ENCODE measurements around the gene CHRDL2. TPM values are rescaled to one million over a fixed set of nuclear protein-coding genes. Genes with fewer than 3 reads are reported as not detected.

CHRDL2 gene
- total RNA-seq, 1 experiment from 2014 or later = not detected

DNA sequence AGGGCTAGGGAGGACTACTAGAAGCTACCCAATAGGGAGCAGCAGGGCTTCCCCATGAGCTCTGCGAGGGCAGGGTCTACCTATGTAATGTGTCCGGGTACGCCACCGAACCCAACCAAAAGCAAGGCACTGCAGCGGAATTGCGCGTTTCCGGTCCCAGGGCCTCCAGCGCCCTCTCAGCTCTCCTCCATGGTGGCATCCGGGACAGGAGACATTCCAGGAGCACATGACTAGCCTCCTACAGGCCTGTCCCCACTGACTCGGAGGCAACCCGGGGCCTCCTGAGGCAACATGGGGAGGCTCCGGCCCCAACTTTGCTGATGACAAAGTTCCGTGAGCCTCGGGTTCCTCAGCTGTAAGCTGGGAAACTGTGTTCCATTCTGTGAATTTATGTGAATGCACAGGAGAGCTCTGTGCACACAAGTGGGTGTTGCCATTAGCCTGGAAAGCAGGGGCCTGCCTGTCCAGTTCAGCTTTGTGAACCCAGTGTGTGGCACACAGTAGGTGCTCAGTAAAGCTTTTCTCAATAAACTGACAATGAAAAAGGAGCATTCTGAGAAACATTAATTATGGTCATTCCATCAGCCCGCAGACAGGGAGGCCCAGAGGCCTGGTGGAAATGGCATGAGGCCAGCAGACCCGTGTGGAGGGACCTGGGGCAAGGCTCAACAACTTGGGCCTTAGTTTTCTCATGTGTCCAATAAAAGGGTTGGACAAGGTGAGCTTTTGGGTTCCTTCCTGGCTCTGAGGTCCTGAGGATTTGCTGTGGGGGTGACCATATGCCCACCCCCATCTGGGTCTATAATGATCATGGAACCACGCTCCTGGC, 50.3 kb downstream of the CHRDL2 start:
- ChIA-PET POLR2A (no interaction called here), CTCF (interaction anchor here (0.9 to 1.0 kb wide), 2 partner anchors 21 to 22 kb away, joined by 3 to 4 read pairs; no protein-coding TSS in a partner anchor), RAD21 (ENCODE audit: low non-redundant PET in 1 of 2, low total read pairs in 2 of 2, uncharacterized antibody in 2 of 2, unreplicated experiment in 2 of 2) (interaction anchor here in 1 of 2 experiments (0.6 kb wide), 1 partner anchor 110 kb away, joined by 4 read pairs; no protein-coding TSS in a partner anchor)
- H3K9me3 ChIP-seq (ENCODE audit: control insufficient read depth in 1 of 2, insufficient read depth in 1 of 2, low read depth in 1 of 2, low read length in 2 of 2) = no peaks in the 10 kb centered on the region
- intact Hi-C loops (cut with micrococcal nuclease) = no loop called here
- no peaks in the 10 kb centered on the region for H4K20me1 ChIP-seq (ENCODE audit: insufficient read depth)
- no peak for ATAC-seq
- no peak overlapping the region for H3K9ac ChIP-seq (ENCODE audit: low read length)
- TF ChIP-seq, protein P1, sequence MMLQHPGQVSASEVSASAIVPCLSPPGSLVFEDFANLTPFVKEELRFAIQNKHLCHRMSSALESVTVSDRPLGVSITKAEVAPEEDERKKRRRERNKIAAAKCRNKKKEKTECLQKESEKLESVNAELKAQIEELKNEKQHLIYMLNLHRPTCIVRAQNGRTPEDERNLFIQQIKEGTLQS (IDR thresholded peaks at IDR 0.05) = no peak
- TF ChIP-seq, protein P2, sequence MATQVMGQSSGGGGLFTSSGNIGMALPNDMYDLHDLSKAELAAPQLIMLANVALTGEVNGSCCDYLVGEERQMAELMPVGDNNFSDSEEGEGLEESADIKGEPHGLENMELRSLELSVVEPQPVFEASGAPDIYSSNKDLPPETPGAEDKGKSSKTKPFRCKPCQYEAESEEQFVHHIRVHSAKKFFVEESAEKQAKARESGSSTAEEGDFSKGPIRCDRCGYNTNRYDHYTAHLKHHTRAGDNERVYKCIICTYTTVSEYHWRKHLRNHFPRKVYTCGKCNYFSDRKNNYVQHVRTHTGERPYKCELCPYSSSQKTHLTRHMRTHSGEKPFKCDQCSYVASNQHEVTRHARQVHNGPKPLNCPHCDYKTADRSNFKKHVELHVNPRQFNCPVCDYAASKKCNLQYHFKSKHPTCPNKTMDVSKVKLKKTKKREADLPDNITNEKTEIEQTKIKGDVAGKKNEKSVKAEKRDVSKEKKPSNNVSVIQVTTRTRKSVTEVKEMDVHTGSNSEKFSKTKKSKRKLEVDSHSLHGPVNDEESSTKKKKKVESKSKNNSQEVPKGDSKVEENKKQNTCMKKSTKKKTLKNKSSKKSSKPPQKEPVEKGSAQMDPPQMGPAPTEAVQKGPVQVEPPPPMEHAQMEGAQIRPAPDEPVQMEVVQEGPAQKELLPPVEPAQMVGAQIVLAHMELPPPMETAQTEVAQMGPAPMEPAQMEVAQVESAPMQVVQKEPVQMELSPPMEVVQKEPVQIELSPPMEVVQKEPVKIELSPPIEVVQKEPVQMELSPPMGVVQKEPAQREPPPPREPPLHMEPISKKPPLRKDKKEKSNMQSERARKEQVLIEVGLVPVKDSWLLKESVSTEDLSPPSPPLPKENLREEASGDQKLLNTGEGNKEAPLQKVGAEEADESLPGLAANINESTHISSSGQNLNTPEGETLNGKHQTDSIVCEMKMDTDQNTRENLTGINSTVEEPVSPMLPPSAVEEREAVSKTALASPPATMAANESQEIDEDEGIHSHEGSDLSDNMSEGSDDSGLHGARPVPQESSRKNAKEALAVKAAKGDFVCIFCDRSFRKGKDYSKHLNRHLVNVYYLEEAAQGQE (IDR thresholded peaks at IDR 0.05; ENCODE audit: low read depth) = no peak
- TF ChIP-seq ZFX (IDR thresholded peaks at IDR 0.05) (no peak), EZH2phosphoT487 (IDR thresholded peaks at IDR 0.05; ENCODE audit: borderline replicate concordance) (no peak), CEBPB (IDR thresholded peaks at IDR 0.05; ENCODE audit: low read depth) (no peak), POLR2AphosphoS5 (IDR thresholded peaks at IDR 0.05; ENCODE audit: low read depth, low read length) (no peak), SP1 (IDR thresholded peaks at IDR 0.05; ENCODE audit: low read depth) (no peak), JUND (IDR thresholded peaks at IDR 0.05) (no peak), SRF (IDR thresholded peaks at IDR 0.05; ENCODE audit: low read depth) (no peak), SIN3A (IDR thresholded peaks at IDR 0.05; ENCODE audit: low read depth) (no peak), YY1 (IDR thresholded peaks at IDR 0.05; ENCODE audit: extremely low read depth, insufficient replicate concordance, low read depth, low read length) (no peak), FOSL1 (IDR thresholded peaks at IDR 0.05; ENCODE audit: low read depth) (no peak), RAD21 (IDR thresholded peaks at IDR 0.05; ENCODE audit: low read depth) (no peak), POLR2A (IDR thresholded peaks at IDR 0.05; ENCODE audit: borderline replicate concordance, extremely low read depth, insufficient read depth, insufficient read length) (no peak)
- TF ChIP-seq, protein P3, sequence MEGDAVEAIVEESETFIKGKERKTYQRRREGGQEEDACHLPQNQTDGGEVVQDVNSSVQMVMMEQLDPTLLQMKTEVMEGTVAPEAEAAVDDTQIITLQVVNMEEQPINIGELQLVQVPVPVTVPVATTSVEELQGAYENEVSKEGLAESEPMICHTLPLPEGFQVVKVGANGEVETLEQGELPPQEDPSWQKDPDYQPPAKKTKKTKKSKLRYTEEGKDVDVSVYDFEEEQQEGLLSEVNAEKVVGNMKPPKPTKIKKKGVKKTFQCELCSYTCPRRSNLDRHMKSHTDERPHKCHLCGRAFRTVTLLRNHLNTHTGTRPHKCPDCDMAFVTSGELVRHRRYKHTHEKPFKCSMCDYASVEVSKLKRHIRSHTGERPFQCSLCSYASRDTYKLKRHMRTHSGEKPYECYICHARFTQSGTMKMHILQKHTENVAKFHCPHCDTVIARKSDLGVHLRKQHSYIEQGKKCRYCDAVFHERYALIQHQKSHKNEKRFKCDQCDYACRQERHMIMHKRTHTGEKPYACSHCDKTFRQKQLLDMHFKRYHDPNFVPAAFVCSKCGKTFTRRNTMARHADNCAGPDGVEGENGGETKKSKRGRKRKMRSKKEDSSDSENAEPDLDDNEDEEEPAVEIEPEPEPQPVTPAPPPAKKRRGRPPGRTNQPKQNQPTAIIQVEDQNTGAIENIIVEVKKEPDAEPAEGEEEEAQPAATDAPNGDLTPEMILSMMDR (IDR thresholded peaks at IDR 0.05 in 2 of 3, conservative IDR thresholded peaks at IDR 0.05 in 1 of 3; ENCODE audit: borderline replicate concordance in 1 of 3, insufficient read depth in 1 of 3, low read depth in 2 of 3, low read length in 2 of 3) = no peak
- TF ChIP-seq, protein P4, sequence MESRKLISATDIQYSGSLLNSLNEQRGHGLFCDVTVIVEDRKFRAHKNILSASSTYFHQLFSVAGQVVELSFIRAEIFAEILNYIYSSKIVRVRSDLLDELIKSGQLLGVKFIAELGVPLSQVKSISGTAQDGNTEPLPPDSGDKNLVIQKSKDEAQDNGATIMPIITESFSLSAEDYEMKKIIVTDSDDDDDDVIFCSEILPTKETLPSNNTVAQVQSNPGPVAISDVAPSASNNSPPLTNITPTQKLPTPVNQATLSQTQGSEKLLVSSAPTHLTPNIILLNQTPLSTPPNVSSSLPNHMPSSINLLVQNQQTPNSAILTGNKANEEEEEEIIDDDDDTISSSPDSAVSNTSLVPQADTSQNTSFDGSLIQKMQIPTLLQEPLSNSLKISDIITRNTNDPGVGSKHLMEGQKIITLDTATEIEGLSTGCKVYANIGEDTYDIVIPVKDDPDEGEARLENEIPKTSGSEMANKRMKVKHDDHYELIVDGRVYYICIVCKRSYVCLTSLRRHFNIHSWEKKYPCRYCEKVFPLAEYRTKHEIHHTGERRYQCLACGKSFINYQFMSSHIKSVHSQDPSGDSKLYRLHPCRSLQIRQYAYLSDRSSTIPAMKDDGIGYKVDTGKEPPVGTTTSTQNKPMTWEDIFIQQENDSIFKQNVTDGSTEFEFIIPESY (IDR thresholded peaks at IDR 0.05; ENCODE audit: extremely low read depth, insufficient replicate concordance, low read length) = no peak
- TF ChIP-seq, protein P5, sequence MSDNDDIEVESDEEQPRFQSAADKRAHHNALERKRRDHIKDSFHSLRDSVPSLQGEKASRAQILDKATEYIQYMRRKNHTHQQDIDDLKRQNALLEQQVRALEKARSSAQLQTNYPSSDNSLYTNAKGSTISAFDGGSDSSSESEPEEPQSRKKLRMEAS (IDR thresholded peaks at IDR 0.05) = no peak
- no TSS peak for BruUV-seq (replicated peaks)
- H2AFZ ChIP-seq (ENCODE audit: low read depth, low read length, poor library complexity, severe bottlenecking) = no peak overlapping the region
- H3K4me3 ChIP-seq (replicated peaks in 1 of 2; ENCODE audit: low read depth in 1 of 2, low read length in 2 of 2) = no peak overlapping the region
- DNase-seq (ENCODE audit: low read depth, low spot score) = no peak
- H3K27ac ChIP-seq (ENCODE audit: low read depth, low read length) = no peak overlapping the region
- H3K4me2 ChIP-seq (ENCODE audit: low read length) = no peak overlapping the region
- H3K79me2 ChIP-seq (ENCODE audit: insufficient read depth, low read length) = no peaks in the 10 kb centered on the region
- H3K27me3 ChIP-seq (ENCODE audit: insufficient read depth, low read length) = no peaks in the 10 kb centered on the region
- H3K4me1 ChIP-seq (ENCODE audit: control insufficient read depth in 1 of 2, insufficient read depth in 2 of 2, low read length in 2 of 2) = no peaks in the 10 kb centered on the region
- no peaks in the 10 kb centered on the region for H3K9me2 ChIP-seq (ENCODE audit: insufficient read depth)
- no peaks in the 10 kb centered on the region for H3K36me3 ChIP-seq (ENCODE audit: control insufficient read depth in 1 of 2, insufficient read depth in 2 of 2, low read length in 2 of 2)

Measured in HCT116 (cell line).